Hepatic stellate cell (primary cell): ENCODE results near the gene FOXI1.
"Not testable (repeated sequence)": the region's sequence is repeated elsewhere in the genome, so short reads cannot be mapped to it uniquely, and the experiment has no call there.

ENCODE experiments used
- DNase-seq: peaks from one replicate; pipeline ENCODE4 v3.0.0; 2011; ENCODE audit warnings: low spot score

Gene FOXI1

GRCh38 chr5:170126061-170126460 is 20.4 kb downstream of the FOXI1 start:
- DNase-seq: no peak

GRCh38 chr5:170126626-170127025 is 20.9 kb downstream of the FOXI1 start:
- no peak for DNase-seq

GRCh38 chr5:170131235-170131634 is 25.5 kb downstream of the FOXI1 start:
- DNase-seq: no peak

- DNase-seq: peak; percentile 24
Observed at GRCh38 chr5:170132269-170132975, 26.7 kb downstream of the FOXI1 start.

- no peak for DNase-seq
Observed at GRCh38 chr5:170132976-170133448, 27.3 kb downstream of the FOXI1 start.

- DNase-seq: no peak
Observed at GRCh38 chr5:170135796-170136490, 30.2 kb downstream of the FOXI1 start.

- no peak for DNase-seq
Observed at GRCh38 chr5:170136506-170136905, 30.8 kb downstream of the FOXI1 start.

GRCh38 chr5:170137694-170138214 is 32.1 kb downstream of the FOXI1 start:
- no peak for DNase-seq

- no peak for DNase-seq
Observed at GRCh38 chr5:170138273-170138672, 32.6 kb downstream of the FOXI1 start.

- DNase-seq: no peak
Observed at GRCh38 chr5:170139786-170140335, 34.2 kb downstream of the FOXI1 start.

- DNase-seq: not testable (repeated sequence)
Observed at GRCh38 chr5:170141196-170141595, 35.5 kb downstream of the FOXI1 start.

- DNase-seq: no peak
Observed at GRCh38 chr5:170141636-170142035, 35.9 kb downstream of the FOXI1 start.

GRCh38 chr5:170142196-170142595 is 36.5 kb downstream of the FOXI1 start:
- DNase-seq: no peak

GRCh38 chr5:170143091-170143490 is 37.4 kb downstream of the FOXI1 start:
- no peak for DNase-seq

- no peak for DNase-seq
Observed at GRCh38 chr5:170143710-170144109, 38.0 kb downstream of the FOXI1 start.

- no peak for DNase-seq
Observed at GRCh38 chr5:170144286-170145023, 38.8 kb downstream of the FOXI1 start.

GRCh38 chr5:170145462-170145861 is 39.8 kb downstream of the FOXI1 start:
- no peak for DNase-seq

- DNase-seq: no peak
Observed at GRCh38 chr5:170147051-170147752, 41.5 kb downstream of the FOXI1 start.

- DNase-seq: no peak
Observed at GRCh38 chr5:170147753-170148264, 42.1 kb downstream of the FOXI1 start.

- no peak for DNase-seq
Observed at GRCh38 chr5:170148430-170149205, 42.9 kb downstream of the FOXI1 start.

GRCh38 chr5:170149206-170149515 is 43.5 kb downstream of the FOXI1 start:
- DNase-seq: no peak
